ENCODE measurements around the gene LGR4.
A peak's percentile ranks its signal among the peaks of the same experiment; 100 is the strongest.

DNA sequence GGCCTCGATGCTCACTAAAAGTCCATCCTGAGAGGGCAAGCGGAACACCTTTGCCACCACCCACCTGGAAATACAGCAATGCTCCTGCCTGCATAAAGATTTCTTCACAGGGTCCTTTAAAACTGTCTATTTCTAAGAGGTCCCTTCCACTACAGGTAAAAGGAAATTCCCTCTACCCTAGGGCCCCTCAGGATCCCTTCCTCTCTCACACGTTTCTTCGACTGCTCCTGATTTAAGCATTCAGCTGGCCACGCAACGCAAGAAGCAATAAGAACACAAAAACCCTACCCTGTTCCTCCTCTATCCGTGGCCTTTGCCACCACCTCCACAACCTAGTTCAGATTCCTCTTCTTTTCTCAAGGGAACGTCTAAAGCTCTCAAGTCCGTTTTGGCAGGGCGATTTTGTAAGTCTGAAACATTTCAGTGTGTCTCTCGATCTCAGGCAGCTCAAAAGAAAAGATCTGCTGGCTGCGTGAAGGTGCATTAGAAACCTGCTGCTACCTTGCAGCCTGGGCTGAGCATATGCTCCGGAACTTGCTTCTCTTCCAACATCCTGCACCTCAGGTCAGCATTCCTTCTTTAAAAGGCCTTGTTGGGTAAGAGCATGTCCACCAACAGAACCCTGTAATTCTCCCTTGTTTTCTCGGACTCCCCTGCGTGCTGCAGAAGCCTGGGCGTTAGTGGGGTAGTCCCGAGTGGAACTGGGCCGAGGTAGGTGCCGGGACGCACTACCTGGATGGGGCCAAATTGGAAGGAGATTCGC lies 1.6 kb downstream of the LGR4 start:
- TF ChIP-seq, protein P1, sequence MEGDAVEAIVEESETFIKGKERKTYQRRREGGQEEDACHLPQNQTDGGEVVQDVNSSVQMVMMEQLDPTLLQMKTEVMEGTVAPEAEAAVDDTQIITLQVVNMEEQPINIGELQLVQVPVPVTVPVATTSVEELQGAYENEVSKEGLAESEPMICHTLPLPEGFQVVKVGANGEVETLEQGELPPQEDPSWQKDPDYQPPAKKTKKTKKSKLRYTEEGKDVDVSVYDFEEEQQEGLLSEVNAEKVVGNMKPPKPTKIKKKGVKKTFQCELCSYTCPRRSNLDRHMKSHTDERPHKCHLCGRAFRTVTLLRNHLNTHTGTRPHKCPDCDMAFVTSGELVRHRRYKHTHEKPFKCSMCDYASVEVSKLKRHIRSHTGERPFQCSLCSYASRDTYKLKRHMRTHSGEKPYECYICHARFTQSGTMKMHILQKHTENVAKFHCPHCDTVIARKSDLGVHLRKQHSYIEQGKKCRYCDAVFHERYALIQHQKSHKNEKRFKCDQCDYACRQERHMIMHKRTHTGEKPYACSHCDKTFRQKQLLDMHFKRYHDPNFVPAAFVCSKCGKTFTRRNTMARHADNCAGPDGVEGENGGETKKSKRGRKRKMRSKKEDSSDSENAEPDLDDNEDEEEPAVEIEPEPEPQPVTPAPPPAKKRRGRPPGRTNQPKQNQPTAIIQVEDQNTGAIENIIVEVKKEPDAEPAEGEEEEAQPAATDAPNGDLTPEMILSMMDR (IDR thresholded peaks at IDR 0.05): no peak
- TF ChIP-seq POLR2A (IDR thresholded peaks at IDR 0.05): peak in 1 of 2 donors; percentile 4
